CD4-positive, alpha-beta T cell treated with Interferon gamma for 1 hour (primary cell): Measurements from ENCODE around the gene QSOX1.

ENCODE experiments used
- DNase-seq: peaks from one replicate; pipeline ENCODE4 v3.0.0-alpha.2; 2020

Gene QSOX1

GRCh38 chr1:180173451-180173850 lies 18.8 kb downstream of the QSOX1 start:
- DNase-seq: no peak

- DNase-seq: no peak
Measured at GRCh38 chr1:180173952-180174351, 19.3 kb downstream of the QSOX1 start.

- no peak for DNase-seq
Measured at GRCh38 chr1:180175291-180175690, 20.6 kb downstream of the QSOX1 start.

GRCh38 chr1:180175806-180176205 lies 21.1 kb downstream of the QSOX1 start:
- no peak for DNase-seq

GRCh38 chr1:180176965-180177364 lies 22.3 kb downstream of the QSOX1 start:
- no peak for DNase-seq

- no peak for DNase-seq
Measured at GRCh38 chr1:180177931-180178330, 23.3 kb downstream of the QSOX1 start.

GRCh38 chr1:180178511-180179161 lies 24.0 kb downstream of the QSOX1 start:
- DNase-seq: peak; percentile 33

- no peak for DNase-seq
Measured at GRCh38 chr1:180179162-180179957, 24.7 kb downstream of the QSOX1 start.

GRCh38 chr1:180181048-180181447 lies 26.4 kb downstream of the QSOX1 start:
- no peak for DNase-seq

GRCh38 chr1:180181996-180182642 lies 27.4 kb downstream of the QSOX1 start:
- no peak for DNase-seq

- no peak for DNase-seq
Measured at GRCh38 chr1:180182643-180183311, 28.1 kb downstream of the QSOX1 start.

- DNase-seq: no peak
Measured at GRCh38 chr1:180183426-180183825, 28.8 kb downstream of the QSOX1 start.

GRCh38 chr1:180184041-180184440 lies 29.4 kb downstream of the QSOX1 start:
- DNase-seq: no peak

GRCh38 chr1:180185281-180185680 lies 30.6 kb downstream of the QSOX1 start:
- no peak for DNase-seq

GRCh38 chr1:180185971-180186645 lies 31.4 kb downstream of the QSOX1 start:
- DNase-seq: no peak

- DNase-seq: no peak
Measured at GRCh38 chr1:180186831-180187230, 32.2 kb downstream of the QSOX1 start.

- DNase-seq: no peak
Measured at GRCh38 chr1:180187626-180188025, 33.0 kb downstream of the QSOX1 start.

- DNase-seq: no peak
Measured at GRCh38 chr1:180188091-180188506, 33.4 kb downstream of the QSOX1 start.

GRCh38 chr1:180188684-180189175 lies 34.1 kb downstream of the QSOX1 start:
- DNase-seq: no peak

GRCh38 chr1:180190091-180190490 lies 35.4 kb downstream of the QSOX1 start:
- no peak for DNase-seq

GRCh38 chr1:180192172-180192571 lies 37.5 kb downstream of the QSOX1 start:
- peak; percentile 11 for DNase-seq
